GM19099 (cell line): ENCODE data around the gene PTPRN2.

Experiments used
- POLR2A ChIP-seq: IDR thresholded peaks from 3 replicates; pipeline ENCODE4 v1.6.1; 2011; ENCODE audit warnings: low read depth; ENCODE audit not compliant: insufficient read length; ENCODE audit errors: extremely low read depth

The PTPRN2 gene

GRCh38 chr7:157951300-157952049 is 636.1 kb downstream of the PTPRN2 start:
- TF ChIP-seq POLR2A, result no peak

- no peak for TF ChIP-seq POLR2A
These were observed 637.9 kb downstream of the PTPRN2 start for GRCh38 chr7:157949711-157950110.

- no peak for TF ChIP-seq POLR2A
These were observed 640.1 kb downstream of the PTPRN2 start for GRCh38 chr7:157947504-157947903.

DNA sequence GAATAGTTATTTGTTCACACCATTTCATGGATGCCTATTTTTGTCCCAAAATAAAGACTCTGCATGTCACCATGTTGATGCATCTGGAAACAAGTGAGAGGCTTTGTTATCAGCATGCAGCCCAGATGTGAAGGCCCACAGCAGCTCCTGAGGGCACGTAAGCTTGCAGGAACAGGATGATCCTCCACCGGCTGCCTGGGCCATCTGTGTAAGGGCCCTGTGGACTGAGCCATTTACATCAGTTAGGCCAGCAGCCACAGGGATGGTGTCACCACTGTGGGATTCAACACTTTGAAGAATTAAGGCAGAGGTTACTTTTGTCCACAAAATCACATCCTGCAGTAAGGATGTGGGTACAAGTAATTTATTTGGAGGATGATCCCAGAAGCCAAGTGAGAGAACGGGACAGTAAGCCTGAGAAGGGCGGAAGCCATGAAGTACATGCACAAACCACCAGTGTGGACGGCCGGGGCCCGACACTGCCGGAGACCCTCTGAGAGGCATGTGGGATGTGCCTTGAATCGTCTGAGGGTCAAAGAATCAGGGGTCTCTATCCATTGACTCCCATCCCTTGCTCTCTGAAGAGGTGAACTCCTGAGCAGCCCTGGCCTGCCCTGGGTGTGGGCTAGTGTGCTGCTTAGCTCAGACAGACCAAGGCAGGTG is 641.1 kb downstream of the PTPRN2 start:
- no peak for TF ChIP-seq POLR2A

GRCh38 chr7:157945401-157945800 is 642.2 kb downstream of the PTPRN2 start:
- TF ChIP-seq POLR2A, result no peak

DNA sequence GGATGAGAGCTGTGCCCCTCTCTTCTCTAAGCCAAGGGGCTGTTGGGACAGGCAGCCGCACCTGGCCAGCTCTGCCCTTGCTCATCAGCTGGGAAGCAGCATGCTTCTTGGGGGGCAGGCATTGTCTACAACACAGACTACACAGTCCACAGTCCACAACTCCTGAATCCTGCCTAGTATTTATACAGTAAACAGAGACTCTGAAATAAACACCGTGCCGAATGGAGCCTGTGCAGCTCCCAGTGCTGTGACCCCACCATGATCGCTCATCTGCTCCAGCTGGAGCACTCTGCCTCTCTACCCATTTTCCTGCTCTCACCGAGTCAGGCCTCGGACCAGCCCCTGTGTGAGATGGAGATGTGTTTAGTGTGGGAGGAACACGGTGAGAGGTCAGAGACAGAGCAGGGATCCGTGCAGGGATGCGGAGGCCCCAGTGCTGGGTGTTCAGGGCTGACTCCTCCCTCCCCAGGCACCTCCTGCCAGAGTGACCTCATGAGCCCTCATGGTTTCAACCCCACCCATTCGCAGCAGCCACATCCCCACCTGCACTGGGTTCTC is 642.8 kb downstream of the PTPRN2 start:
- TF ChIP-seq POLR2A, result no peak

DNA sequence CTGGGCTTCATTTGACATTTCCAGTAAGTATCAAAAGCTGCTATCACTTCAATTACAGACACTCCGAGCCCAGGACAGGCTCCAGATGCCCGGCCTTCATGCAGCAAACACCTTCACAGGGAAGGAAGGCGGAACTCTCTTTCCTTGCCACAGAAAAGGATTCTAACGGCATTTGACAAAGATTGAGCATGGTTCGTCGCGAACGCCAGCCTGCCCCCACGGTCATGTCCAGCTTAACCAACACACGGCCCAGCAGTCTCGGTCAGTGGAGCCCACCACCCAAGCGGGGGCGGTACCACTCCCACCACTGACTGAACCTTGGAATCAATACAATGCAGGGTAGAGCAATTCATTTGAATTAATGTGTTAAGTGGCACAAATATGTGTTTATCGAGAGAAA is 643.6 kb downstream of the PTPRN2 start:
- no peak for TF ChIP-seq POLR2A

DNA sequence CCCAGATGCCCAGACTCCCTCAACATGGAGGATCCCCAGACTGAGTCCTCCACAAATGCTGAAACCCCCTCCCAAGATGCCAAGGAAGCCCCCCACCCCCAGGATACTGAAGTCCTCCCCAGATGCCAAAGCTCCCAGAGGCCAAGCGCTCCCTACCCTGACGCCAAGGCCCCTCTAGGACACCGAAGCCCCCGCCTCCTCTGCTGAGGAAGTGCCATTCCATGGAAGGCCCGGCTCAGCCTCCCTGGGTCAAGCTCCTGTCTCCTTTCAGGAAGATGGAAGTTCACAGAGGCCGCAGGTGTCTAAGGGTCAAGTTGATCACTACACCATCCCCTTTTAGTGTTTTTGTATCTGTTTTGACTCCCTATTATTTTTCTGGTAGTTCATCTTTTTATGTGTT is 644.1 kb downstream of the PTPRN2 start:
- no peak for TF ChIP-seq POLR2A

DNA sequence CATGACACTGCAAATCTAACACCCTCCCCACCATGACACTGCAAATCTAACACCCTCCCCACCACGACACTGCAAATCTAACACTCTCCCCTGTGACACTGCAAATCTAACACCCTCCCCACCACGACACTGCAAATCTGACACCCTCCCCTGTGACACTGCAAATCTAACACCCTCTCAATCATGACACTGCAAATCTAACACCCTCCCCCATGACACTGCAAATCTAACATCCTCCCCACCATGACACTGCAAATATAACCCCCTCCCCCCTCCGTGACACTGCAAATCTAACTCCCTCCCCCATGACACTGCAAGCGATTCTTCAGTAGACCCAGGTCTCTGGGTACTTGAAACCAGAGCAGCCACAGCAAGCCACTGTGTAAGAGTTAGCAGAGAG is 646.4 kb downstream of the PTPRN2 start:
- TF ChIP-seq POLR2A, result no peak

- TF ChIP-seq POLR2A, result no peak
These were observed 647.1 kb downstream of the PTPRN2 start for GRCh38 chr7:157940497-157940896.

GRCh38 chr7:157938211-157938610 is 649.4 kb downstream of the PTPRN2 start:
- TF ChIP-seq POLR2A, result no peak

DNA sequence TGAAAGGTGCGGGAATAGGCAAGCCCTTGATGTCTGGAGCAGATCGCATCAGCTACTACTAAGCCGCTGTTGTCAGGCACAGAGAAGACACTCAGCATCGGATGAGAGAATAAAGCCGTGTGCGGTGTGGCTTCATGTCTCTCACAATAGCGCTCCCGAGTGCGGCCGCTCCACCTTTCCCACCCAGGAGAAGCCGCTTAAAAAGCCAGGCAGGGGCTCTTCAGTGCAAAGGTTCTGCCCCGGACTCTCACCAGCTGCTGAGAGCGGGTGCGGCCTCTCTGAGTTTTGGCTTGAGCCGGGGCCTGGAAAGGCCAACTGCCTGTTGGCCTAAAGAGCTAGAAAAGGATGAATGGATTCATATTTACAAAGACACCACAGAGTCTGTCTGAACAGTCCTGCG is 650.2 kb downstream of the PTPRN2 start:
- TF ChIP-seq POLR2A, result no peak

- no peak for TF ChIP-seq POLR2A
These were observed 650.6 kb downstream of the PTPRN2 start for GRCh38 chr7:157936976-157937375.

DNA sequence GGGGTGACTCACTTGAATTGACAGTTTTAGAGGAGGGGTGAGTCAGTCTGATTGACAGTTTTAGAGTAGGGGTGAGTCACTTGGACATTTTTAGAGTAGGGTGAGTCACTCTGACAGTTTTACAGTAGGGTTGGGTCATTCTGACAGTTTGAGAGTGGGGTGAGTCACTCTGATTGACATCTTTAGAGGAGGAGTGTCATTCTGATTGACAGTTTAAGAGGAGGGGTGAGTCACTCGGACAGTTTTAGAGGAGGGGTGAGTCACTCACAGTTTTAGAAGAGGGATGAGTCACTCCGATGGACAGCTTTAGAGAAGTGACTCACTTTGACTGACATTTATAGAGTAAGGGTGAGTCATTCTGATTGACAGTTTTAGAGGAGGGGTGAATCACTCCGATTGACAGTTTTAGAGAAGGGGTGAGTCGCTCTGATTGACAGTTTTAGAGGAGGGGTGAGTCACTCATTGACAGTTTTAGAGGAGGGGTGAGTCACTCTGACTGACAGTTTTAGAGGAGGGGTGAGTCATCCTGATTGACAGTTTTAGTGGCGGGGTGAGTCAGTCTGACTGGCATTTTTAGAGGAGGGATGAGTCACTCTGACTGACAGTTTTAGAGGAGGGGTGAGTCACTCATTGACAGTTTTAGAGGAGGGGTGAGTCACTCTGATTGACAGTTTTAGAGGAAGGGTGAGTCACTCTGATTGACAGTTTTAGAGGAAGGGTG is 655.0 kb downstream of the PTPRN2 start:
- TF ChIP-seq POLR2A, result no peak

- no peak for TF ChIP-seq POLR2A
These were observed 656.6 kb downstream of the PTPRN2 start for GRCh38 chr7:157930926-157931466.
